Large intestine (tissue), 3 donors: ENCODE data around the gene TAF12. TPM values are rescaled to one million over a fixed set of nuclear protein-coding genes. Genes with fewer than 3 reads are reported as not detected.
"Not testable (repeated sequence)": the region's sequence is repeated elsewhere in the genome, so short reads cannot be mapped to it uniquely, and the experiment has no call there.

Experiments
- DNase-seq, 2 donors: peaks; one replicate each; pipeline versions ENCODE4 v3.0.0 to v3.0.0-alpha.2; 2013
- H3K27ac ChIP-seq: one replicate; pipeline ENCODE4 v1.5.1; 2013; ENCODE audit warnings: low read length
- H3K27me3 ChIP-seq: 2 replicates; pipeline ENCODE4 v1.6.1; 2013; ENCODE audit warnings: low read length; ENCODE audit not compliant: control insufficient read depth, insufficient read depth
- H3K36me3 ChIP-seq: 2 replicates; pipeline ENCODE4 v1.6.1; 2013; ENCODE audit warnings: low read length; ENCODE audit not compliant: control insufficient read depth, insufficient read depth
- H3K4me1 ChIP-seq: one replicate; pipeline ENCODE4 v1.6.1; 2013; ENCODE audit warnings: low read length; ENCODE audit not compliant: control insufficient read depth, insufficient read depth
- H3K4me3 ChIP-seq: one replicate; pipeline ENCODE4 v1.5.1; 2013; ENCODE audit warnings: low read length
- H3K9me3 ChIP-seq: one replicate; pipeline ENCODE4 v1.6.1; 2013; ENCODE audit warnings: mild to moderate bottlenecking, low read depth, low read length, moderate library complexity; ENCODE audit not compliant: control insufficient read depth
- WGBS: methylation state at CpG from one replicate; pipeline ENCODE4 v1.1.5; 2013; ENCODE audit warnings: low lambda C conversion rate; ENCODE audit not compliant: insufficient coverage; 5-methylcytosine and 5-hydroxymethylcytosine counted together
- polyA plus RNA-seq: library from polyadenylated mRNA; unstranded; fragments of 120-200 nt; gene quantifications from one replicate; pipeline ENCODE4 v1.2.1, GENCODE V29; 2013

The TAF12 gene
- polyA plus RNA-seq, 1 donor: 27.5 TPM

DNA sequence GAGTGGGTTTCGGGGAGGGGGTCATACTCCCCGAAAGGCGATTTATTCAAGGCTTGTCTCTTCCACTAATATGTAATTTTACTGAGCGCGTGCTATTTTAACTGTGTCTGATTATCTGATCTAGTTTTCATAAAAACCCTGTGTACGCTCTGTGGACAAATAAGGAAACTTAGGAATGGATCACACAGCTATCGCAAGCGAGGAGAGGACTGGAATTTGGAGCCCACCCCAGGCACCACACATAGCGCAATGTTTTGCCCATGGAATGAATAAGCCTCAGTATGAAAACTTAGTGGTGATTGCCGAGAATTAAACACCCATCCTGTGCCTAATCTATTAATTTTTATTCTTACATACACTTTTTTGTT lies 60.6 kb downstream of the TAF12 start:
- WGBS: no CpG with 5 or more reads among the region's 10 CpGs
- DNase-seq: no peak

DNA sequence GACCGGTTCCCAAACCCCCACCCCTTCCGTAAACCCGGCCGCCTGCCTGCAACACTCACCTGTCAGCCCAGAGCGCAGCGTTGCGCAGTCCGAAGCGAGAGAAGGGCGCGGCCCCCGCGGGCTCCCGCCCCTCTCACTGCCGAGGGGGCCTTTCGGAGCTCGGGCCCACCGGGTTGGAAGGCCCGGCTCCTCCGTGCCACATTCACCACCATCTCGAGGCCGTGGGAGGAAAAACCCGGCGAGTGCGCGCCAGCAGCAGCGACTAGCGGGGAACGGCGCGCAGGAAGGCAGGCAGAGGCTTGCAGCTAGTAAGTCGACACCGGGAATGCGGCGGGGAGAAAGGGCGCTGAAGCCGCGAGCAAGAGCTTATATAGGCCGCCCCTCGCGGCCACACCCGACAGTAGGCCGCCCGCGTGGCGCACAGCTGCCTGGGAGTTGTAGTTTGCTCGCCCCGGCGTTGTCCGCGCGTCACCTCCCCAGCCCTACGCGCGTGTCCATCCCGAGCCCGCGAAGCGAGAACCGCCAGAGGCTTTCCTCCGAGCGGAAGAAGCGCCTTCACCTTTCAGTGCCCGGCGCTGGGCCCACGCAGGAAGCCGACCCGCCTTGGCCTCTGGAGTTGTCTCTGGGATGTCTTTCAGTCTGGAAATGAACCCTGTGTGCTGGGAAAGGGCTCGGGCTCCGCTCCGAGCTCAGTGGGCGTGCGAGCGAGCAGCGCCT lies 61.2 kb downstream of the TAF12 start:
- Histone ChIP-seq H3K9me3 (no peaks in the 10 kb centered on the region), H3K27ac (peak overlapping the region; percentile 94), H3K4me1 (peaks cover 6% of the 10 kb centered on the region), H3K4me3 (peak overlapping the region; percentile 93), H3K36me3 (peaks cover 29% of the 10 kb centered on the region), H3K27me3 (no peaks in the 10 kb centered on the region)
- DNase-seq: peak; percentile 96 to 98
- WGBS: no CpG with 5 or more reads among the region's 75 CpGs

More for the DNA sequence above, 60.6 kb downstream of the TAF12 start:
- Histone ChIP-seq H3K36me3 (peaks cover 27% of the 10 kb centered on the region), H3K9me3 (no peaks in the 10 kb centered on the region), H3K4me1 (peaks cover 6% of the 10 kb centered on the region), H3K27ac (peak overlapping the region; percentile 94), H3K4me3 (peak overlapping the region; percentile 93), H3K27me3 (no peaks in the 10 kb centered on the region)

DNA sequence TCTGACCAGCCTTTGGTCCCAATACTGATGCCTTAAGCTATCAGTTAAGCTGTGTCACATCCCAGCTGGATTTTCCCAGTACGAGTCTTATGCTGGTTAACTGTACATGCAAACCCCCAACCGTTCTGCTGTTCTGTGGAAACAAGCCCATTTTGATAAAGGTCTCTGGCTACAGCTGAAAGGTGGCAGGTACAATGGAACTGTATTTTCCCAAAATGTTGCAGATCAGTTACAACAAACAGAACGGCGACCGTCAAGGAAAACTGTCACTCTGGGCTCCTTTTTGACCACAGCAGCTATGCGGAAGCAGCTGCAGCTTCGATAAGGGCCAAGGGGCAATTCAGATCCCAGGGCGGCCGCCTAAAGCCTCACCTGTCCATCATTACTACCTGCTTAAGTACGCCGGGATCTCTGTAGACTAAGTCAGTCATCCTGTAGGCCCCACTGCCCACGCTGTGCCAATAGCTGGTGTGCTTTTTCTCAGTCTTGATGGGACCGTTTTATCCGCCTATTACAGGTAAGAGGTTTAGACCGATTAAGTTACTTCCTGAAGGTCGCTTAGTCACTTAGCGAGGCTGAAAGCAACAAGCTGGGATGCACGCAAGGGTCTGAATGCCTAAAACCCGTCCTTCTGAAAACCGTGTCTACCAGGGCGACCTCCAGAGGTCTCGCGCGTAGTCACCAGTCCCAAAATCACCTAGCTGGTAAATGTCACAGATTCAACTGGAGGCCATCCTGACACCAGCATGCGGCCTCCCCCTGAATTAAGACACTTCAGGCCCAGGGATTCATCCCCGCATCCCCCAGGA lies 61.9 kb downstream of the TAF12 start:
- Histone ChIP-seq H3K4me1 (peaks cover 6% of the 10 kb centered on the region), H3K27me3 (no peaks in the 10 kb centered on the region), H3K27ac (peak overlapping the region; percentile 94), H3K4me3 (peak overlapping the region; percentile 93), H3K9me3 (no peaks in the 10 kb centered on the region), H3K36me3 (peaks cover 29% of the 10 kb centered on the region)
- no CpG with 5 or more reads among the region's 26 CpGs for WGBS
- peak; percentile 26 to 61 for DNase-seq

DNA sequence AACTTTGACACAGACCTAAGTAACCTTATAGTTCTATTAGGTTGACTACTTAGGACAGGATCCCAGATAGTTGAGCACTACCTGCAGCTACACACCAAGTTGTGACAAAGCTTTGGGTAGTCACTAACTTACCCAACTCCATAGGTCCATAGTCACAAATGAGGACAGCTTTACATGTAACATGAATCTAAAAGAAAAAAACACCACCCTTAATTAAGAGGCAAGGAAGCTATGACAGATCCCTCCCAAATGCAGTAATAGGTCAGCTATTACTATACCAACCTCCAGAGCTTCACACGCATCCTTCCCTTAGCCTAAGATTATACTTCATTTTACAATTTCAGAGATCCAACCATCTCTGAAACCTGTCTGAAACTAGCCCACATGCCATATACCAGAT lies 63.5 kb downstream of the TAF12 start:
- Histone ChIP-seq H3K36me3 (peaks cover 29% of the 10 kb centered on the region), H3K4me3 (peak overlapping the region; percentile 93), H3K27me3 (no peaks in the 10 kb centered on the region), H3K27ac (no peak overlapping the region), H3K4me1 (peaks cover 6% of the 10 kb centered on the region), H3K9me3 (no peaks in the 10 kb centered on the region)
- DNase-seq: no peak
- WGBS: no CpG with 5 or more reads among the region's 1 CpG

DNA sequence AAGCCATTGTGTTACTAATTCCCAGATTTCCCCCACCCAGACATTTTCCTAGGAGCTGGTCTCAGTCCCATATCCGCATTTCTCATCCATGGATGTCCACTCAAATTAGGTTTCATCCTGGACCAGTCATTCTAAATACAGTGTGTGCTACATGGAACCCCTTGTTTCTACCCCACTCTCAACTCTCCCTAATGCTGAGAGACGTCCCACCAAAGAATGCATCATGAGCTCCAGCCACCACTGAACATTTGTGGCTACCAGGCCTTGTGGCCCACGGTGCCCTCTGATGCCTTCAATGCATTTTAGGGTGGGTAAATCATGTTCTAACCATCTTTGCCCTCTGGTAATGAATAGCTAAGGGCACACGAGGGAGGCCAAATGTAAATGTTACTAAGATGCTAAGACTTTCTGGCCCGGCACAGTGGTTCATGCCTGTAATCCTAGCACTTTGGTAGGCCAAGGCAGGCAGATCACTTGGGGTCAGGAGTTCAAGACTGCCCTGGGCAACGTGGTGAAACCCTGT lies 64.1 kb downstream of the TAF12 start:
- Histone ChIP-seq H3K27ac (no peak overlapping the region), H3K4me1 (peaks cover 6% of the 10 kb centered on the region), H3K9me3 (no peaks in the 10 kb centered on the region), H3K36me3 (peaks cover 31% of the 10 kb centered on the region), H3K27me3 (no peaks in the 10 kb centered on the region), H3K4me3 (no peak overlapping the region)
- no peak for DNase-seq
- WGBS: no CpG with 5 or more reads among the region's 6 CpGs

DNA sequence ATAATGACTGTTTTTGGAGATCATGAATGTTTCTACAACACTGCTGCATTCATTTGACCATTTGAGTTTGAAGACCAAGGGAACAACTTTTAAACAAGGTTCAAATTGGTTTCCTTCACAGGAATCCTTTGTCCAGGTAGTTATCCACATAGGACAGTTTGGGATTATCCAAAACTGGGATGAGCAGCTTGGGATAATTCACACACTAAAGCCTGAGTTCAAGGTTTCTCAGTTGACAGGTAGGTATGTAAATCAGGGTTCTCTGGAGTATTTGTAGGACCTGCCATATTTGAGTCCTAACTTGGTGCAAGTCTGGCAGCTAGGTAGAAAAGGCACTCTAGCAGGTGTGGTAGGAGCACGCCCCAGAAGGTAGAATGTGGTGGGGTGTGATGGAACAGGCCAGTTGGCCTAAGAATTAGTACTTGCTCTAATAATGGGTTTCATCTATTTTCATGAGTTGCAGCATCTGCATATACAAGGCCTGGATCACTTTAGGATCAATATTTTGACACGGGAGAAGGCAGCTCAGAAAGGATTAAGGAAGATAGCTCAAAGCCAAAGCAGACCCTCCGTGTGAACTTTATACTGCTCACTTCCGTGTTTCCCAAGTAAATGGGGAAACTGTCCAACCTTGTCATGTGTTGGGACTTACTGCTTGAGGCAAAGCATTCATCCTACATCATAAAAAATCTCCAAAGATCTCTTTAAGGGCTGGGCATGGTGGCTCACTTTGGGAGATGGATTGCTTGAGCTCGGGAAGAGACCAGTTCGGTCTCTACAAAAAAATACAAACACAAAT lies 64.9 kb downstream of the TAF12 start:
- DNase-seq: no peak
- H3K27me3 ChIP-seq: no peaks in the 10 kb centered on the region
- WGBS: 94% methylated on average over 2 of the region's 6 CpGs
- no peaks in the 10 kb centered on the region for H3K9me3 ChIP-seq
- no peak overlapping the region for H3K4me3 ChIP-seq
- peaks cover 37% of the 10 kb centered on the region for H3K36me3 ChIP-seq
- no peak overlapping the region for H3K27ac ChIP-seq
- H3K4me1 ChIP-seq: peaks cover 4% of the 10 kb centered on the region

DNA sequence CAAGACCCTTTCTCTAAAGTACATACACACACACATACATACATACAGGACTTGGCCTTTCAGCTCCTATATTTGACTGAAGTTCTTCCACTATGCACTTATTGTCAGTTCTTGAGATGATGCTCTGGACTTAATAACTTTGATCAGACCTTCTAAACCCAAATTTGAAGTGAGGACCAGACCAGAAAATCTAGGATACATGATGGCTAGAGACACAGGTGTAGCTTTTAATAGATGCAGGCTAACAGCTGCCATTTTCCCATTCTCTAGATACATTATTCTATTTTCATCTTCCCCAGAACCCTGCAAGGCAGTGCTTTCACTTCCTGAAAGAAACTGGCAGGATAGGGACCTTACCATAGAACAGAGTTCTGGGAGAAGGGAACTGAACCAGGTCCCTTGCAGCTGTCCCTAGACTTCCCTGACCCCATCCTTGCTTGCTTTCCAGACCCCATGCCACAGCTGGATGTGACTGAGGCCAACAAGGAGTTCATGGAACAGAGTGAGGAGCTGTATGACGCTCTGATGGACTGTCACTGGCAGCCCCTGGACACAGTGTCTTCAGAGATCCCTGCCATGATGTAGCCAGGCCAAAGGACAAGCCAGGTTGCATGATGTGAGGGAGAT lies 65.7 kb downstream of the TAF12 start:
- WGBS: no CpG with 5 or more reads among the region's 1 CpG
- Histone ChIP-seq H3K9me3 (no peaks in the 10 kb centered on the region), H3K27ac (no peak overlapping the region), H3K27me3 (no peaks in the 10 kb centered on the region), H3K4me3 (no peak overlapping the region), H3K36me3 (peaks cover 37% of the 10 kb centered on the region), H3K4me1 (peaks cover 4% of the 10 kb centered on the region)
- DNase-seq: no peak

DNA sequence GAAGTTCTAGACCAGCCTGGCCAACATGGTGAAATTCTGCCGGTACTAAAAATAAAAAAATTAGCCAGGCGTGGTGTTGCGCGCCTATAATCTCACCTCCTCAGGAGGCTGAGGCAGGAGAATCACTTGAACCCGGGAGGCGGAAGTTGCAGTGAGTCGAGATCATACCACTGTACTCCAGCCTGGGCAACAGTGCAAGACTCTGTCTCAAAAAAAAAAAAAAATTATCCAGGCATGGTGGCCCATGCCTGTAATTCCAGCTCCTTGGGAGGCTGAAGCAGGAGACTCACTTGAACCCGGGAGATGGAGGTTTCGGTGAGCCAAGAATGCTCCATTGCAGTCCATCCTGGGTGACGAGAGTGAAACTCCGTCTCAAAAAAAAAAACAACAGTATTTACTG lies 69.3 kb downstream of the TAF12 start:
- WGBS: 90% methylated on average over 2 of the region's 11 CpGs
- Histone ChIP-seq H3K4me1 (no peaks in the 10 kb centered on the region), H3K9me3 (no peaks in the 10 kb centered on the region), H3K27me3 (no peaks in the 10 kb centered on the region), H3K4me3 (no peak overlapping the region), H3K27ac (no peak overlapping the region), H3K36me3 (peaks cover 47% of the 10 kb centered on the region)
- no peak for DNase-seq

DNA sequence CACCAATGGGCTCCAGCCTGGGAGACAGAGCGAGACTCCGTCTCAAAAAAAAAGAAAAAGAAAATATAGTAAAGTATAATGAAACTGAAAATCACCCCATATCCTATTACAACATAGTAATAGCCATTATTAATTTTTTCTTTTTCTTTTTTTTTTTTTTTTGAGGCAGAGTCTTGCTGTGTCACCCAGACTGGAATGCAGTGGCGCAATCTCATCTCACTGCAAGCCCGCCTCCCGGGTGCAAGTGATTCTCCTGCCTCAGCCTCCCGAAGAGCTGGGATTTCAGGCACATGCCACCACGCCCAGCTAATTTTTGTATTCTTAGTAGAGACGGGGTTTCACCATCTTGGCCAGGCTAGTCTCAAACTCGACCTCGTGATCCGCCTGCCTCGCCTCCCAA lies 70.0 kb downstream of the TAF12 start:
- not testable (repeated sequence) for H3K4me1 ChIP-seq, H3K9me3 ChIP-seq, H3K27ac ChIP-seq, H3K27me3 ChIP-seq, H3K4me3 ChIP-seq, DNase-seq
- peaks cover 47% of the 10 kb centered on the region for H3K36me3 ChIP-seq
- 90% methylated on average over 2 of the region's 12 CpGs for WGBS

DNA sequence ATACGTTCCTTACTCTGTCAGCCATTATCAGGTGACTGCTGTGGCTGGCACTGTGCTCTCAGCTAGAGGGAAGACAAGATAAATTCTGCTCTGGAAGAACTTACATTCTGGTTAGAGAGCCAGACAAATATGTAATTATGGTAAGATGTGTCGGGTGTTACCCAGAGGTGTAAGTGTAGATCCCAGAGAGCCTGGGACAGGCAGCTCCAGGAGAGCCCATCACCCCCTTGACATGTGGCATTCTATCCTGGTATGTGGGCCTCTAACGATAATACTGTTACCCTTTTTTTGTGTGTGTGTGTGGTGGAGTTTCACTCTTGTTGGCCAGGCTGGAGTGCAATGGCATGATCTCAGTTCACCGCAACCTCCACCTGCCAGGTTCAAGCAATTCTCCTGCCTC lies 71.0 kb downstream of the TAF12 start:
- no peak for DNase-seq
- Histone ChIP-seq H3K36me3 (peaks cover 47% of the 10 kb centered on the region), H3K27me3 (no peaks in the 10 kb centered on the region)

More for the DNA sequence above, 71.0 kb downstream of the TAF12 start:
- Histone ChIP-seq H3K9me3 (no peaks in the 10 kb centered on the region), H3K27ac (no peak overlapping the region), H3K4me3 (no peak overlapping the region), H3K4me1 (no peaks in the 10 kb centered on the region)
- 100% methylated on average over 1 of the region's 4 CpGs for WGBS
